NB4 (cell line): ENCODE results near the gene FANCI.

Experiments used
- CTCF ChIP-seq: IDR thresholded peaks from one replicate; pipeline ENCODE4 v1.5.1; 2012; ENCODE audit warnings: low read depth, low read length
- MAX ChIP-seq: IDR thresholded peaks from 2 replicates; pipeline ENCODE4 v1.6.1; 2011; ENCODE audit warnings: low read depth, low read length
- MYC ChIP-seq: IDR thresholded peaks from 2 replicates; pipeline ENCODE4 v1.6.1; 2011; ENCODE audit warnings: low read depth, low read length
- POLR2A ChIP-seq: IDR thresholded peaks from 2 replicates; pipeline ENCODE4 v1.6.1; 2011; ENCODE audit warnings: mild to moderate bottlenecking; ENCODE audit not compliant: insufficient read length; ENCODE audit errors: extremely low read depth

DNA sequence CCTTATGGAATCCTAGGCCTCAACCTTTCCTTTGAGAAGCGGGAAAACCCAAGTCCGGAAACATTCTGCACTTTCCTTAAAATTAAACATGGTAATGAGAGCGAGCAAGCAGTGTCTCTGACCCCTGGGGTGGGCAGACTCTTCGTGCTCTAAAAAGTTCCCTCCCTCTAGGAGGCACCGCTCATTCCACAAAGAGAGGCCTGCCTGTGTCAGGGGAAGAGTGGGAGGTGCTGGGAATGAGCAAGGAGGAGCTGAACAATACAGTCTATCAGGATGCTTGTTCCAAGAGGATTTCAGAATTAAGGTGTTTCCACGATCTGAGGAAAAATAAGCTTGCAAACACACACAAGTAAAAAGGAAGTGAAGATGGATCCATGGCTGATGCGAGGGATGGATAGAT lies 16.4 kb upstream of the FANCI start:
- TF ChIP-seq CTCF (no peak), POLR2A (no peak), MAX (no peak), MYC (no peak)
